H9 (cell line): Measurements from ENCODE around the gene PPFIBP1. TPM values are rescaled to one million over a fixed set of nuclear protein-coding genes. Genes with fewer than 3 reads are reported as not detected.

Source experiments
- DNase-seq: peaks from one replicate; pipeline ENCODE4 v3.0.0-alpha.2; 2017
- H2AFZ ChIP-seq: one replicate; pipeline ENCODE4 v1.6.1; 2013; ENCODE audit warnings: mild to moderate bottlenecking, low read length, control low read depth, moderate library complexity
- H2AK5ac ChIP-seq: 2 replicates; pipeline ENCODE4 v1.6.1; 2013; ENCODE audit warnings: low read length, control low read depth, mixed read lengths; ENCODE audit not compliant: insufficient read length
- H2BK120ac ChIP-seq: one replicate; pipeline ENCODE4 v1.6.1; 2013; ENCODE audit warnings: low read depth, mild to moderate bottlenecking, low read length, control low read depth, inconsistent platforms; ENCODE audit not compliant: poor library complexity, severe bottlenecking
- H2BK12ac ChIP-seq: 2 replicates; pipeline ENCODE4 v1.6.1; 2013; ENCODE audit warnings: low read length, control low read depth, mixed read lengths, low read depth; ENCODE audit not compliant: insufficient read length
- H2BK15ac ChIP-seq: 2 replicates; pipeline ENCODE4 v1.6.1; 2013; ENCODE audit warnings: low read depth, low read length, control low read depth
- H2BK20ac ChIP-seq: one replicate; pipeline ENCODE4 v1.6.1; 2013; ENCODE audit warnings: low read depth, mild to moderate bottlenecking, low read length, control low read depth, inconsistent platforms; ENCODE audit not compliant: poor library complexity, severe bottlenecking
- H2BK5ac ChIP-seq: 2 replicates; pipeline ENCODE4 v1.6.1; 2013; ENCODE audit warnings: low read length, control low read depth, mixed read lengths; ENCODE audit not compliant: insufficient read length
- H3K14ac ChIP-seq: 2 replicates; pipeline ENCODE4 v1.6.1; 2013; ENCODE audit warnings: low read length, control low read depth; ENCODE audit not compliant: insufficient read depth
- H3K18ac ChIP-seq: 2 replicates; pipeline ENCODE4 v1.6.1; 2013; ENCODE audit warnings: low read depth, mild to moderate bottlenecking, mixed read lengths, low read length, control low read depth; ENCODE audit not compliant: insufficient read length
- H3K23ac ChIP-seq: 2 replicates; pipeline ENCODE4 v1.6.1; 2013; ENCODE audit warnings: low read length, control low read depth, mixed read lengths, low read depth; ENCODE audit not compliant: insufficient read length
- H3K23me2 ChIP-seq: 2 replicates; pipeline ENCODE4 v1.6.1; 2013; ENCODE audit warnings: low read depth, mild to moderate bottlenecking, mixed read lengths, low read length, control low read depth; ENCODE audit not compliant: insufficient read length, poor library complexity, severe bottlenecking
- H3K27ac ChIP-seq: 2 replicates; pipeline ENCODE4 v1.5.1; 2013; ENCODE audit warnings: low read length, control low read depth, mixed read lengths, low read depth; ENCODE audit not compliant: insufficient read length
- H3K27me3 ChIP-seq: 2 replicates; pipeline ENCODE4 v1.6.1; 2013; ENCODE audit warnings: low read length, control low read depth, inconsistent platforms; ENCODE audit not compliant: insufficient read depth
- H3K4ac ChIP-seq: 2 replicates; pipeline ENCODE4 v1.6.1; 2013; ENCODE audit warnings: low read depth, mild to moderate bottlenecking, control low read depth, inconsistent platforms, low read length, moderate library complexity
- H3K4me1 ChIP-seq: 2 replicates; pipeline ENCODE4 v1.6.1; 2013; ENCODE audit warnings: low read length, control low read depth, inconsistent platforms; ENCODE audit not compliant: insufficient read depth
- H3K4me2 ChIP-seq: 2 replicates; pipeline ENCODE4 v1.6.1; 2013; ENCODE audit warnings: low read length, control low read depth, mixed read lengths; ENCODE audit not compliant: insufficient read length, insufficient read depth
- H3K56ac ChIP-seq: 2 replicates; pipeline ENCODE4 v1.6.1; 2013; ENCODE audit warnings: low read depth, mild to moderate bottlenecking, mixed read lengths, low read length, control low read depth; ENCODE audit not compliant: insufficient read length
- H3K79me1 ChIP-seq: 2 replicates; pipeline ENCODE4 v1.6.1; 2013; ENCODE audit warnings: low read depth, mild to moderate bottlenecking, moderate library complexity, low read length, control low read depth, inconsistent platforms; ENCODE audit not compliant: insufficient read depth, poor library complexity, severe bottlenecking
- H3K79me2 ChIP-seq: 2 replicates; pipeline ENCODE4 v1.6.1; 2013; ENCODE audit warnings: low read length, control low read depth, inconsistent platforms; ENCODE audit not compliant: insufficient read depth
- H3K9ac ChIP-seq: 2 replicates; pipeline ENCODE4 v1.6.1; 2013; ENCODE audit warnings: low read length, control low read depth, mixed read lengths; ENCODE audit not compliant: insufficient read length; ENCODE audit errors: extremely low read depth
- H3K9me3 ChIP-seq: one replicate; pipeline ENCODE4 v1.6.1; 2013; ENCODE audit warnings: low read depth, low read length, inconsistent platforms; ENCODE audit not compliant: control insufficient read depth
- H3T11ph ChIP-seq: one replicate; pipeline ENCODE4 v1.6.1; 2013; ENCODE audit warnings: mild to moderate bottlenecking, low read length, control low read depth, inconsistent platforms
- H4K20me1 ChIP-seq: one replicate; pipeline ENCODE4 v1.6.1; 2013; ENCODE audit not compliant: control insufficient read depth, insufficient read length, insufficient read depth
- H4K5ac ChIP-seq: 2 replicates; pipeline ENCODE4 v1.6.1; 2013; ENCODE audit warnings: low read depth, mild to moderate bottlenecking, mixed read lengths, low read length, control low read depth; ENCODE audit not compliant: insufficient read length
- H4K8ac ChIP-seq: replicated peaks from 2 replicates; pipeline ENCODE4 v1.6.1; 2013; ENCODE audit warnings: low read length, control low read depth, mixed read lengths, low read depth; ENCODE audit not compliant: insufficient read length
- H4K91ac ChIP-seq: 2 replicates; pipeline ENCODE4 v1.6.1; 2013; ENCODE audit warnings: low read depth, mild to moderate bottlenecking, moderate library complexity, mixed read lengths, low read length, control low read depth; ENCODE audit not compliant: insufficient read length
- H3K27ac Mint-ChIP-seq, 3 experiments: 2 replicates in 2 of 3; 3 replicates in 1 of 3; pipeline ENCODE4 v1.8.0; 2020 to 2021; ENCODE audit warnings: mixed read lengths in 3 of 3, mild to moderate bottlenecking in 1 of 3, moderate library complexity in 1 of 3
- H3K27me3 Mint-ChIP-seq: 2 replicates; pipeline ENCODE4 v1.8.0; 2021; ENCODE audit warnings: low read depth, mild to moderate bottlenecking, moderate library complexity, mixed read lengths
- H3K36me3 Mint-ChIP-seq, 3 experiments: 2 replicates in 2 of 3; 3 replicates in 1 of 3; pipeline ENCODE4 v1.8.0; 2020 to 2021; ENCODE audit warnings: low read depth in 3 of 3, mixed read lengths in 3 of 3; ENCODE audit not compliant: insufficient read depth in 1 of 3
- H3K4me1 Mint-ChIP-seq, 2 experiments: 2 replicates each; pipeline ENCODE4 v1.8.0; 2020; ENCODE audit warnings: mixed read lengths in 2 of 2
- H3K4me3 Mint-ChIP-seq, 2 experiments: 2 replicates in 1 of 2; 3 replicates in 1 of 2; pipeline ENCODE4 v1.8.0; 2020 to 2021; ENCODE audit warnings: mild to moderate bottlenecking in 2 of 2, mixed read lengths in 2 of 2, moderate library complexity in 1 of 2
- H3K9me3 Mint-ChIP-seq, 2 experiments: 2 replicates in 1 of 2; 3 replicates in 1 of 2; pipeline ENCODE4 v1.8.0; 2020; ENCODE audit warnings: mild to moderate bottlenecking in 2 of 2, mixed read lengths in 2 of 2, moderate library complexity in 1 of 2
- WGBS: extraction: QIAGEN DNeasy Blood & Tissue Kit; methylation state at CpG from one replicate; pipeline ENCODE4 v1.1.7; 2013; ENCODE audit warnings: missing lambda C conversion rate, low lambda C conversion rate, mixed read lengths; ENCODE audit not compliant: insufficient read length; ENCODE audit errors: extremely low coverage; 5-methylcytosine and 5-hydroxymethylcytosine counted together
- total RNA-seq: library from RNA; stranded (reverse); gene quantifications from 2 replicates; pipeline ENCODE4 v1.2.1, GENCODE V29; 2021
- TF ChIP-seq, protein P1 (sequence below): fragments of 200-600 bp; sonication (generic); conservative IDR thresholded peaks from 3 replicates; pipeline ENCODE4 v1.8.0; 2021; ENCODE audit warnings: antibody characterized with exemption, mild to moderate bottlenecking

Gene PPFIBP1
- total RNA-seq, 1 experiment from 2014 or later = 29.2 TPM

DNA sequence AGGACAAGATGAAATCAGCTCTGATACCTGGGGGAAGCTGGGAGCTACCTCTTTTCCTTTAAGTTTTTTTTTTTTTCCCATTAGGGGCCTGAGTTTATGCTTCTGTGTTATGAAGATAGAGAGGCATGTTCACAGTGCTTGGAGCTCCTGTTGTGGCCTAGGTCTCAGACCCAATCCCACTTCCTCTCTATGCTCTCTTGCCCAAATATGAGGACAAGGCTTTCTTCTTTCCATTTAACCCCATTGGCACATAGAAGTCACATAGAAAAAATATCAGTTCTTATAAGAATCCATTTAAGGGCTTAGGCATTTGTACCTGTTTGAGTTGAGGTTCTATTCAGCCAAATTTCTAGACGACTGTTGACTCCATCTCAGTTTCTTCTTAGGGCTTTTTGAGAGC lies 199.2 kb downstream of the PPFIBP1 start:
- no peak overlapping the region for H4K8ac ChIP-seq
- H2AK5ac ChIP-seq = no peak overlapping the region
- no peak overlapping the region for H4K5ac ChIP-seq
- no peaks in the 10 kb centered on the region for H3K79me2 ChIP-seq
- H2BK20ac ChIP-seq = no peak overlapping the region
- H3K23me2 ChIP-seq = no peaks in the 10 kb centered on the region
- H3K4me2 ChIP-seq = no peak overlapping the region
- no peaks in the 10 kb centered on the region for H4K20me1 ChIP-seq
- H2BK5ac ChIP-seq = no peak overlapping the region
- no peak overlapping the region for H3K56ac ChIP-seq
- H2BK120ac ChIP-seq = no peak overlapping the region
- no peak overlapping the region for H2BK12ac ChIP-seq
- DNase-seq = no peak
- no peak overlapping the region for H3K14ac ChIP-seq
- no peaks in the 10 kb centered on the region for H3K4me1 ChIP-seq
- no peaks in the 10 kb centered on the region for H3K79me1 ChIP-seq
- H3T11ph ChIP-seq = no peak overlapping the region
- no peaks in the 10 kb centered on the region for H3K27me3 ChIP-seq
- no peak overlapping the region for H3K9ac ChIP-seq
- no peaks in the 10 kb centered on the region for H3K9me3 ChIP-seq
- no peaks in the 10 kb centered on the region; a peak in 1 of 5 replicates for H3K9me3 Mint-ChIP-seq
- no peak overlapping the region for H3K18ac ChIP-seq
- H4K91ac ChIP-seq = no peak overlapping the region
- no peak overlapping the region for H3K23ac ChIP-seq
- TF ChIP-seq, protein P1, sequence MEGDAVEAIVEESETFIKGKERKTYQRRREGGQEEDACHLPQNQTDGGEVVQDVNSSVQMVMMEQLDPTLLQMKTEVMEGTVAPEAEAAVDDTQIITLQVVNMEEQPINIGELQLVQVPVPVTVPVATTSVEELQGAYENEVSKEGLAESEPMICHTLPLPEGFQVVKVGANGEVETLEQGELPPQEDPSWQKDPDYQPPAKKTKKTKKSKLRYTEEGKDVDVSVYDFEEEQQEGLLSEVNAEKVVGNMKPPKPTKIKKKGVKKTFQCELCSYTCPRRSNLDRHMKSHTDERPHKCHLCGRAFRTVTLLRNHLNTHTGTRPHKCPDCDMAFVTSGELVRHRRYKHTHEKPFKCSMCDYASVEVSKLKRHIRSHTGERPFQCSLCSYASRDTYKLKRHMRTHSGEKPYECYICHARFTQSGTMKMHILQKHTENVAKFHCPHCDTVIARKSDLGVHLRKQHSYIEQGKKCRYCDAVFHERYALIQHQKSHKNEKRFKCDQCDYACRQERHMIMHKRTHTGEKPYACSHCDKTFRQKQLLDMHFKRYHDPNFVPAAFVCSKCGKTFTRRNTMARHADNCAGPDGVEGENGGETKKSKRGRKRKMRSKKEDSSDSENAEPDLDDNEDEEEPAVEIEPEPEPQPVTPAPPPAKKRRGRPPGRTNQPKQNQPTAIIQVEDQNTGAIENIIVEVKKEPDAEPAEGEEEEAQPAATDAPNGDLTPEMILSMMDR = no peak
- peaks cover 14 to 45% (median 25%) of the 10 kb centered on the region in 3 experiments; a peak in 6 of 7 replicates for H3K36me3 Mint-ChIP-seq
- no peak overlapping the region for H3K4ac ChIP-seq
- H2AFZ ChIP-seq = no peak overlapping the region
- no peak overlapping the region for H3K27ac ChIP-seq
- no peak overlapping the region; a peak in 1 of 7 replicates for H3K27ac Mint-ChIP-seq
- no CpG with 5 or more reads among the region's 1 CpG for WGBS
- H3K4me1 Mint-ChIP-seq = no peaks in the 10 kb centered on the region
- H3K27me3 Mint-ChIP-seq = no peaks in the 10 kb centered on the region
- H2BK15ac ChIP-seq = no peak overlapping the region
- H3K4me3 Mint-ChIP-seq = no peak overlapping the region
